Measurements from ENCODE around the gene IQGAP3. TPM values are rescaled to one million over a fixed set of nuclear protein-coding genes. Genes with fewer than 3 reads are reported as not detected.
"Not testable (repeated sequence)": the region's sequence is repeated elsewhere in the genome, so short reads cannot be mapped to it uniquely, and the experiment has no call there.

Gene IQGAP3, protein sequence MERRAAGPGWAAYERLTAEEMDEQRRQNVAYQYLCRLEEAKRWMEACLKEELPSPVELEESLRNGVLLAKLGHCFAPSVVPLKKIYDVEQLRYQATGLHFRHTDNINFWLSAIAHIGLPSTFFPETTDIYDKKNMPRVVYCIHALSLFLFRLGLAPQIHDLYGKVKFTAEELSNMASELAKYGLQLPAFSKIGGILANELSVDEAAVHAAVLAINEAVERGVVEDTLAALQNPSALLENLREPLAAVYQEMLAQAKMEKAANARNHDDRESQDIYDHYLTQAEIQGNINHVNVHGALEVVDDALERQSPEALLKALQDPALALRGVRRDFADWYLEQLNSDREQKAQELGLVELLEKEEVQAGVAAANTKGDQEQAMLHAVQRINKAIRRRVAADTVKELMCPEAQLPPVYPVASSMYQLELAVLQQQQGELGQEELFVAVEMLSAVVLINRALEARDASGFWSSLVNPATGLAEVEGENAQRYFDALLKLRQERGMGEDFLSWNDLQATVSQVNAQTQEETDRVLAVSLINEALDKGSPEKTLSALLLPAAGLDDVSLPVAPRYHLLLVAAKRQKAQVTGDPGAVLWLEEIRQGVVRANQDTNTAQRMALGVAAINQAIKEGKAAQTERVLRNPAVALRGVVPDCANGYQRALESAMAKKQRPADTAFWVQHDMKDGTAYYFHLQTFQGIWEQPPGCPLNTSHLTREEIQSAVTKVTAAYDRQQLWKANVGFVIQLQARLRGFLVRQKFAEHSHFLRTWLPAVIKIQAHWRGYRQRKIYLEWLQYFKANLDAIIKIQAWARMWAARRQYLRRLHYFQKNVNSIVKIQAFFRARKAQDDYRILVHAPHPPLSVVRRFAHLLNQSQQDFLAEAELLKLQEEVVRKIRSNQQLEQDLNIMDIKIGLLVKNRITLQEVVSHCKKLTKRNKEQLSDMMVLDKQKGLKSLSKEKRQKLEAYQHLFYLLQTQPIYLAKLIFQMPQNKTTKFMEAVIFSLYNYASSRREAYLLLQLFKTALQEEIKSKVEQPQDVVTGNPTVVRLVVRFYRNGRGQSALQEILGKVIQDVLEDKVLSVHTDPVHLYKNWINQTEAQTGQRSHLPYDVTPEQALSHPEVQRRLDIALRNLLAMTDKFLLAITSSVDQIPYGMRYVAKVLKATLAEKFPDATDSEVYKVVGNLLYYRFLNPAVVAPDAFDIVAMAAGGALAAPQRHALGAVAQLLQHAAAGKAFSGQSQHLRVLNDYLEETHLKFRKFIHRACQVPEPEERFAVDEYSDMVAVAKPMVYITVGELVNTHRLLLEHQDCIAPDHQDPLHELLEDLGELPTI (N-terminal part only)
- polyA plus RNA-seq, result not detected

DNA sequence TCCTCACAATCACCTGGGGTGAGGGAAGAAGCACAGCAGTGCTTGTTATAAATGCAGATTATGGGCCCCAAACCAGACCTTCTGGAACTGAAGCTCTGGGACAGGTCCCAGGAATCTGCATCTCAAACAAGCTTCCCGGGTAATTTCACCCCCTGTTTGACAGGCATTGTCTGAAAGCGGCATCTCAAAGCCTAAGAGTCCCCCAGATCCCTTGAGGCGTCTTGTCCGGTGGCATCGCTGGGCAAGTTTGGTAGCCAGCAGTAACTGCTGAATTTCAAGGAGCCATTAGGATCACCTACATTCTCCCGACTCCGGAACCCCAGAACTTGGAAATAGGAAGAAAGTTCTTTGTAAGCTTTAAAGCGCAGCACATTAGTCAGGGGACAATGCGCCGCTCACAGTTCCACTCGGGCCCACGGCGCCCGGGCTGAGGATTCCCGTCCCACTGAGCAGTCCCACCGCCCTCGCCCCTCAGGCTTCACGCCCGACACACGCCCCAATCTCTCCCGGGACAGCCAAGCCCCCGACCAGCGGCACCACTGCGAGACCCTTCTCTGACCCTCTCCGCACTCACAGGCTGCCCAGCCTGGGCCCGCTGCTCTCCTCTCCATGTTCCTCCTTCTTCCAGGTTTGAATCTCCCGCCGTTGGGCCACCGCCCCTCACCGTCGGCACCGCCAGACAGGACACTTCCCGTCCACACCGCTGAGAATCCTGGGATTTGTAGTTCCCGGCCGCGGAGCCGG lies at the start of gene IQGAP3:
Gene IQGAP3 (minus strand): TSS at position 647 of the 744 bp plus-strand sequence. CDS start 36 bp downstream, at position 611.
- Mint-ChIP-seq H3K9me3 (no peaks in the 10 kb centered on the region), H3K4me3 (peak within 1 kb of the TSS; percentile 60 to 85 (median 80)), H3K27ac (peak within 1 kb of the TSS in 1 of 6 donors; percentile 12), H3K36me3 (no peaks in the 10 kb centered on the region), H3K27me3 (ENCODE audit: low read depth in 3 of 3) (peaks cover 5 to 28% (median 25%) of the 10 kb centered on the region in 3 donors), H3K4me1 (peaks cover 12 to 22% of the 10 kb centered on the region in 2 donors)
- peak; percentile 47 to 59 (median 57) for DNase-seq

DNA sequence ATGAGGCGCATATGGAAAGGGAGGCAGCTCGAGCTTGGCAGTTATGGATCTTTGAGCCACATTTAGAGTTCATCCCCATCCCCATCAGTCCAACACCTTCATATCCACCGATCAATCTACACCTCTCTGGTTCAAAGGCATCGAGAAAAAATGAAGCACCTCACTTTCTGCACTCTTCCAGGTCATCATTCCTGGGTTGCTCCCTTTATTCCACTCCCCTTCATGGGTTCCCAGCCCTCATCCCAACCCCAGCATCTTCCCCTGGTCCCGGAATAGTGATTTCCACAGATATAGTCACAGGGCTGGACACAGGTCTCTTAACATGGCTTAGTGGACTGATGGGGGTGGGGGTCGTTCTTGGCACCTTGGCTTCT lies 47.2 kb upstream of the IQGAP3 start:
- Mint-ChIP-seq H3K36me3 (no peaks in the 10 kb centered on the region), H3K27ac (no peak overlapping the region), H3K4me1 (peaks cover 0 to 2% of the 10 kb centered on the region in 2 donors), H3K27me3 (ENCODE audit: low read depth in 3 of 3) (peaks cover 13 to 25% (median 21%) of the 10 kb centered on the region in 3 donors), H3K4me3 (no peak overlapping the region), H3K9me3 (no peaks in the 10 kb centered on the region)
- no peak for DNase-seq

DNA sequence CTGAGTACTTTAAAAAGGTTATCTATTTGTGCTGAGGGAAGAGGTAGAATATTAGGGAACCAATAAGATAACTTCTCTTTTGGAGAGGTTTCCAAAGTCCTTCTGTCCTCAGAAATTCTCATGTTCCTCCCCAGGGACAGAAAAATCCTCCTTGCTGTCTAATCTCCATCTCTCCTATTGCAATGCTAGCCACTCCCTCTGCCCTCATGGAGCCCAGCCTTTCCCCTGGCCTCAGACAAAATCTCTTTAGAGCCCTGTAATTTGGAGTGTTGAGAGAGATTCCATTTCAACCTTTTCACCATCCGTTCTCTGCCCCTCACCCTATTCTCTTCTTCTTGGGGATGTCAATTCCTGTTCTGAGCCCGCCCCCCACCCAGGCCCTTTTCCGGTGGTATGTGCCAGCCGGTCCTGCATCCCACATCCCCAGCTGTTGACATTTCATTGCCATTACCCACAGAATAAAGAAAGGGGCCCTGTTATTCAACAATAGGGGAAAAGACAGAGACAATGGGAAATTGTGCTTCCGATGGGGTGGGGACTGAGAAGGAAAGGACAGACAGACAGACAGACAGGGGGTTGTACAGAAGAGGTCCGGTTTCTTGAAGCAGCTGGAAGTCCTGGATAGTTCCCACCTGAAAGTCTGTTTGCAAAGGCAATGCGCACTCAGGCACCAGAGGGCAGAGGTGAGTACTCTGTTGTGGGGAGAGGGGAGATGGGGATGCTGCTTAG lies 46.7 kb upstream of the IQGAP3 start, which contains the start of gene HAPLN2:
Gene HAPLN2 (plus strand): TSS at position 563 of the 729 bp plus-strand sequence. CDS start 4,076 bp downstream, outside the sequence.
- no peaks in the 10 kb centered on the region for H3K4me1 Mint-ChIP-seq
- no peak within 1 kb of the TSS for H3K4me3 Mint-ChIP-seq
- H3K27me3 Mint-ChIP-seq (ENCODE audit: low read depth in 3 of 3), result peaks cover 13 to 25% (median 21%) of the 10 kb centered on the region in 3 donors
- H3K9me3 Mint-ChIP-seq, result no peaks in the 10 kb centered on the region
- no peaks in the 10 kb centered on the region for H3K36me3 Mint-ChIP-seq
- DNase-seq, result no peak
- no peak within 1 kb of the TSS for H3K27ac Mint-ChIP-seq

DNA sequence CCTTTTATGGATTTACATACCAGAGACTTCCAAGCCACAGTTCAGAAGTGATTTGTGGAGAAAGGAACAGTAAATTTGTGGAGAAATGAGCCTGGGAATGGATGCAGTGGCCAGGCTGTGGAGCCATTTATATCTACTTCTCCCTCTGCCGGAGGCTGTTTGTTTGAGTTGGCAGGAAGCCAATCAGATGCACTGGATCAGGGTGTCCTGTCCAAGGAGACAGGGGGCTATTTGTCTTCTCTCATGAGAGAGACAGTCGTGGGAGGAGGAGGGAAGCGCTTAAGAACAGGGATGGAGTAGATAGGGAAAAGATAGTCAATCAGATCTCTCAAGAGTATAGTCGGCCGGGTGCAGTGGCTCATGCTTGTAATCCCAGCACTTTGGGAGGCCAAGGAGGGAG lies 44.1 kb upstream of the IQGAP3 start:
- H3K4me1 Mint-ChIP-seq, result no peaks in the 10 kb centered on the region
- H3K27ac Mint-ChIP-seq, result no peak overlapping the region
- H3K36me3 Mint-ChIP-seq, result peaks cover 0 to 3% (median 0%) of the 10 kb centered on the region in 3 donors
- no peak overlapping the region for H3K4me3 Mint-ChIP-seq
- H3K27me3 Mint-ChIP-seq (ENCODE audit: low read depth in 3 of 3), result peaks cover 5 to 16% (median 15%) of the 10 kb centered on the region in 3 donors
- no peak for DNase-seq
- no peaks in the 10 kb centered on the region for H3K9me3 Mint-ChIP-seq

DNA sequence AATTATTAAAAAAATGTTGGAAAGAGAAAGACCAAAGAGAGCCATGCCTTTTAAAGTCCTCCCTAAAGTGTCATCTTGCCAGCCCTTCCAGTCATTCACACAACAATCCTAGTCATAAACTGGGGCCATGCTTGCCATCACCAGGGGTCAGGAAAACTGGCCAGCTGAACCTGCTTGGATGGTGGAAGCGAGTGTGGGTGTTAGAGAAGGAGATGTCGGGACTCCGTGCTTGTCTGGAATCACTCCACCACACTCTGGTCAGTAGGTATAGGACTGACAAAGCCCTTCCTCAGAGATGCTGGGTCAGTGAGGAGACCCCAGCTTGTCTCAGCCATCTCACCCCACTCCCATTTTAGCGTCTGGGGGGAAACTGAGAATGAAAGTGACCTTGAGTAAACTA lies 43.6 kb upstream of the IQGAP3 start:
- peaks cover 7 to 17% (median 15%) of the 10 kb centered on the region in 3 donors for H3K27me3 Mint-ChIP-seq (ENCODE audit: low read depth in 3 of 3)
- no peak for DNase-seq
- H3K27ac Mint-ChIP-seq, result no peak overlapping the region
- no peak overlapping the region for H3K4me3 Mint-ChIP-seq
- H3K36me3 Mint-ChIP-seq, result peaks cover 0 to 3% (median 0%) of the 10 kb centered on the region in 3 donors
- no peaks in the 10 kb centered on the region for H3K4me1 Mint-ChIP-seq
- H3K9me3 Mint-ChIP-seq, result no peaks in the 10 kb centered on the region

DNA sequence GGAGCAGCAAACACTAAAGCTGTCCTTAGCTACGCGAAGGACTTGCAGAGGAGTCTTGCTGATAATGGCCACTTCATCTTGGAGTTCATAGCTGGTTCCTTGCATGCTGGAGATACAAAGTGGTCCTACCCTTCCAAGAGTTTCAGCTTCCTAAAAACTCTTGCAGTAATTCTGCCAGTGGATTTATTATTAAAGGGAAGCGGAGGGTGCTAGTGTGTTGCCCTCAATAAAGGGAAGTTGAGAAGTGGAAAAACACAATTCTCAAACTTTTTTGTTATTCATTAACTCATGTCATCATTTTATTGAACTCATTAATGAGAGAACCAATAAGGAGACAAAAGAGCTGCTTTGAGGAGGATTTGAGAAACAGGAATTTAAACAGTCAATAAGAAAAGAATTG lies 40.3 kb upstream of the IQGAP3 start:
- peaks cover 0 to 3% (median 0%) of the 10 kb centered on the region in 3 donors for H3K36me3 Mint-ChIP-seq
- no peak for DNase-seq
- no peak overlapping the region for H3K27ac Mint-ChIP-seq
- H3K9me3 Mint-ChIP-seq, result no peaks in the 10 kb centered on the region
- no peak overlapping the region for H3K4me3 Mint-ChIP-seq
- peaks cover 0 to 2% of the 10 kb centered on the region in 2 donors for H3K4me1 Mint-ChIP-seq
- H3K27me3 Mint-ChIP-seq (ENCODE audit: low read depth in 3 of 3), result peaks cover 4 to 17% (median 8%) of the 10 kb centered on the region in 3 donors

DNA sequence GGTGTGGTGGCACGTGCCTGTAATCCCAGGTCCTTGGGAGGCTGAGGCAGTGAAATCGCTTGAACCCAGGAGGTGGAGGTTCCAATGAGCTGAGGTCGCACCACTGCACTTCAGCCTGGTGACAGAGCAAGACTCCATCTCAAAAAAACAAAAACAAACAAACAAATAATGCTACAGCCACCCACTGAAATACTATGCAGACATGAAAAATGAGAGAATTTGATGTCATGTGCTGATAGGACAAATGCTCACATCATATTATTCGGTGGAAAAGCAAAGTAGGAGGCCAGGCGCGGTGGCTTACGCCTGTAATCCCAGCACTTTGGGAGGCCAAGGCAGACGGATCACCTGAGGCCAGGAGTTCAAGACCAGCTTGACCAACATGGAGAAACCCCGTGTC lies 37.7 kb upstream of the IQGAP3 start:
- H3K27me3 Mint-ChIP-seq (ENCODE audit: low read depth in 3 of 3), result peaks cover 2 to 10% (median 4%) of the 10 kb centered on the region in 3 donors
- not testable (repeated sequence) for H3K27ac Mint-ChIP-seq, H3K4me1 Mint-ChIP-seq, H3K36me3 Mint-ChIP-seq, H3K9me3 Mint-ChIP-seq, DNase-seq, H3K4me3 Mint-ChIP-seq

DNA sequence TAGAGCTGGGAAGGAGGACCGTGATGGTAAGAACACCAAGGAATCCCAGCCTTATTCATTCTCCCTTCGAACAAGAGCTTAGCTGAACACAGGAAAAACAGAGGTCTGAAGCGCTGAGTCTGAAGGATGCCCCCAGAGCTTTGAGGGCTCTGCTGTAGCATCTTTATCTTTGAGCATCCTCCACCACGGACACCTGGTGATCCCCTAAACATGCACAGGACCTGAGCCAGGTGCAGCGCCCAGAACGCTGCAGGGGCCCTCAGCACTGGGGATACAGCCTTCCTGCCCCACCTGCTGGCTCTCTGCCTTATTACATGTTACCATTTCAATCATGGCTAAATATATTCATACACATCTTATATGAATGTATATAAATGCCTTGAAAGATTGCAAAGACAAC lies 36.6 kb upstream of the IQGAP3 start:
- no peak overlapping the region for H3K27ac Mint-ChIP-seq
- peaks cover 0 to 2% of the 10 kb centered on the region in 2 donors for H3K4me1 Mint-ChIP-seq
- peaks cover 0 to 3% (median 0%) of the 10 kb centered on the region in 3 donors for H3K36me3 Mint-ChIP-seq
- H3K9me3 Mint-ChIP-seq, result no peaks in the 10 kb centered on the region
- H3K4me3 Mint-ChIP-seq, result no peak overlapping the region
- H3K27me3 Mint-ChIP-seq (ENCODE audit: low read depth in 3 of 3), result peaks cover 2 to 10% (median 4%) of the 10 kb centered on the region in 3 donors
- DNase-seq, result peak in 1 of 3 donors; percentile 39

DNA sequence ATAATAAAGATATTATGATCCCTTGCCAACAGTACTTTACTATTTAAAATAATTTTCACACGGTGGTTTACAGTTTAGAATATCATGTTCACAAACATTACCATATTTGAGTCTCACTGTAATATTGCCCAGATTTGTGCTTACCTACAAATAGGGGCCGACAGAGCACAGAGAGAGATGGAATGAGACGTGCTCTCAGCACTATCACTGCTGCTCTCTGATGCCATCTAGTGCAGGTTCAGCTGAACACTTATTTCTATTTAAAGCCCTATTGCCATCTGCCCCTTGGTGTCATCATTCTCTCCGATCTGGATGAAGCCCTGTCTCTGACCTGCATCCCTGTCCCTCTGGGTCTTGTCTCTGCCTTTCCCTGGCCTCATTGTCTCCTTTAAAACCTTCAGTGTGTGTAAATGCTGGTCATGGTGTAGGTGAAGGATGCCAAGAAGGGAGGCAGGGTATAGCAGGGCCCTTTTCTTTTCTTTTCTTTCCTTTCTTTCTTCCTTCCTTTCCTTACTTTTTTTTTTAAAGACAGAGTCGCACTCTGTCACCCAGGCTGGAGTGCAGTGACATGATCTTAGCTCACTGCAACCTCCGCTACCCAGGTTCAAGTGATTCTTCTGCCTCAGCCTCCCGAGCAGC lies 35.8 kb upstream of the IQGAP3 start:
- Mint-ChIP-seq H3K9me3 (no peaks in the 10 kb centered on the region), H3K27ac (no peak overlapping the region), H3K4me3 (no peak overlapping the region), H3K27me3 (ENCODE audit: low read depth in 3 of 3) (peaks cover 2 to 10% (median 4%) of the 10 kb centered on the region in 3 donors), H3K4me1 (peaks cover 0 to 2% of the 10 kb centered on the region in 2 donors), H3K36me3 (peaks cover 0 to 3% (median 0%) of the 10 kb centered on the region in 3 donors)
- DNase-seq, result peak; percentile 56 to 71 (median 63)

DNA sequence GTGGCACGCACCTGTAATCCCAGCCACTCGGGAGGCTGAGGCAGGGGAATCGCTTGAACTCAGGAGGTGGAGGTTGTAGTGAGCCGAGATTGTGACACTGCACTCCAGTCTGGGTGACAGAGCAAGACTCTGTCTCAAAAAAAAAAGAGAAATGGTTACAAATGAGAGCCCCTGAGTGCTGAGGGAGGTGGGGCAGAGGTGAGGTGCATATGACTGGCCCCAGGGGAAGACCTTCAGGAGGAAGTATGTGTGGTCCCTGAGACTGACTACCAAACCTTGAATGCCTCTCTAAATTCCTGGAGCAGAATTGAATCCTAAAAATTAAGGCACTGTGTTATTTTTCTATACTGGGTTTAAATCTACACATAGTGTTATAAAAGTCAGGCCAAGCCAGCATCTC lies 35.0 kb upstream of the IQGAP3 start:
- not testable (repeated sequence) for H3K4me3 Mint-ChIP-seq; H3K36me3 Mint-ChIP-seq; H3K27ac Mint-ChIP-seq; H3K9me3 Mint-ChIP-seq; H3K27me3 Mint-ChIP-seq (ENCODE audit: low read depth in 3 of 3); DNase-seq; H3K4me1 Mint-ChIP-seq

DNA sequence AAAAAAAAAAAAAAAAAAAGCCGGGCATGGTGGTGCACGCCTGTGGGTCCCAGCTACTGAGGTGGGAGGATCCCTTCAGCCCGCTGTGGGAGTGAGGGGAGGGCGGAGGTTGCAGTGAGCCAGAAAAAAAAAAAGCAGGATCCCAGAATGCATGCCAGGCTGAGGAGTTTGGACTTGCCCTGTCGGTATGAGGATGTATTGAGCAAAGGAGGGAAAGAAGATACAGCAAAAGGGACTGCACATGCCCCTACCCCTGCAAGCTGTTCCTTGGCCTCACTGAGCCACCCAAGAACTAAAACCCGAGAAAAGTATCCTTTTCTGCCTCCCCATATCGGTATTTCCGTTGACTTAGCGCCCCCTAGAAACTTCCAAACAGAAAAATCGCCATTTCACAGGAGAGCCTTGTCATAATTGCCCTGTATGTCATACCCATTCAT lies 30.2 kb upstream of the IQGAP3 start:
- Mint-ChIP-seq H3K27ac (peak overlapping the region in 2 of 6 donors; percentile 24 to 34), H3K36me3 (peaks cover 0 to 6% (median 0%) of the 10 kb centered on the region in 3 donors), H3K4me3 (peak overlapping the region; percentile 63 to 72 (median 65)), H3K9me3 (no peaks in the 10 kb centered on the region), H3K27me3 (ENCODE audit: low read depth in 3 of 3) (peaks cover 0 to 2% (median 2%) of the 10 kb centered on the region in 3 donors), H3K4me1 (peaks cover 25 to 30% of the 10 kb centered on the region in 2 donors)
- DNase-seq, result no peak
